ENCODE data around the gene SPATA13.

Gene SPATA13

DNA sequence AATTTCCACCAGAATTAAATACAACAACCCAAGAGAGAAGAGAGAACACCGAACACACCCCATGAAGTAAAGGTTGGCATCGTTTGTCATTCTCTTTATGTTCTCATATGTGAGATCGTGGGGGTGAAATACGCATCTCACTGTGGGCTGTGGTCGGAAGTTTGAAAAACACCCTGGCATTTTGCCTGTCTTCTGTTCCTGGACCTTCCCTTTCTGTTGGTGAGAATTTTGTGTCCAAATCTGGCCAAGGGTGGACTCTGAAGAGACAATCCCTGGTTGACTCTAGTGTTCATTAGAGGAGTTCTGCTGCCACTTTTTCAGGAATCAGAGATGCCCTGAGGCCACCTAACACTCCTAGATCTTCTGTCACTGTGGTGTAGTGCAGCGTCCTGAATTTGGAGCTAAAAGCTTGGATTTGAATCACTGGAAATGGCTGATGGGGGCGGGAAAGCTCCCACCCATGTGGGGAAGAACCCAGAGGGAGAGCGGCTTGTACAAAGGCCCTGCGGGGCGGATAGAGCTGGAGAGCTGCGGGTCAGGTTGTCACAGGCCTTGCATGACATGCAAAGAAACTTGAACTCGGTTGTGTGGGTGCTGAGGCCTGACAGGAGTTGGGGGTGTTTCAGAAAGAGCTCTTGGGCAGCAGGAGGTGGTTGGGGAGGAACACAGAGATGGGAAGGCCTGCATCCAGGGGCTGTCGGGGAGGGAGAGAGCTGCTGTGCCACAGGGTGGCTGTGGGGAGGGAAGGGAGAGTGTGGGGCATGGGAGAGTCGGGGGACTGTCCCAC, 11.1 kb upstream of the SPATA13 start:
- Mint-ChIP-seq H3K4me1 (ENCODE audit: low read depth) (no peaks in the 10 kb centered on the region), H3K4me3 (no peak overlapping the region), H3K36me3 (ENCODE audit: low read depth) (no peaks in the 10 kb centered on the region), H3K9me3 (no peaks in the 10 kb centered on the region), H3K27ac (no peak overlapping the region), H3K27me3 (peaks cover 4% of the 10 kb centered on the region)
- no peak for DNase-seq

DNA sequence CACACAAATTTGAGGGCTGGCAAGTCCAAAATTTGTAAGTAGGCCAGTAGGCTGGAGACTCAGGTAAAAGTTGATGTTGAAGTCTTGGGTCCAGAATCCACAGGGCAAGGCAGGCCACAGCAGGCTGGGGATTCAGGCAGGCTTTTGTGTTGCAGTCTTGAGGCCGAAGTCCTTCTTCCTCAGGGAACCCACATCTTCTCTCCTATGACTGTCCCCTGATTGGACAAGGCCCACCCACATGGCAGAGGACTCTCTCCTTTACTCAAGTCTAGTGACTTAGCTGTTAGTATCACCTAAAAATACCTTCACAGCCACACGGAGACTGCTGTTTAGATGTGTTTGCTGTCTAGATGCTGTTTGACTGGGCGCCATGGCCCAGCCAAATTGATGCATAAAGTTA, 9.9 kb upstream of the SPATA13 start:
- H3K27ac Mint-ChIP-seq, result no peak overlapping the region
- no peaks in the 10 kb centered on the region for H3K36me3 Mint-ChIP-seq (ENCODE audit: low read depth)
- no peak for DNase-seq
- no peak overlapping the region for H3K4me3 Mint-ChIP-seq
- H3K27me3 Mint-ChIP-seq, result peaks cover 4% of the 10 kb centered on the region
- no peaks in the 10 kb centered on the region for H3K9me3 Mint-ChIP-seq
- H3K4me1 Mint-ChIP-seq (ENCODE audit: low read depth), result no peaks in the 10 kb centered on the region

DNA sequence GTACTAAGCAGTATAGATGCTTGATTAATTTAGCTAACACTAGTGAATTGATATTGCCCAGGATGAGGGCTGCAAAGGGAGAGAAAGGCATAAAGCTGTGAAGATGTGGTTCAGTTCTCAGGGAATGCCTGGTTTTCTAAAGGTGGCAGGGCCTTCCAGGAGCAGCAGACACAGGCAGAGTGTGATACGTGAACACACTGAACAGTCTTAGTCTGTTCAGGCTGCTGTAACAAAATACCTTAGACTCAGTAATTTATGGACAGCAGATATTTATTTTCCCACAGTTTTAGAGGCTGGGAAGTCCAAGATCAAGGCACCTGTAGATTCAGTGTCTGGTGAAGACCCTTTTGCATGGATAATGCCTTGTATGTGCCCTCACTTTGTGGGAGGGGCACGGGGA, 8.7 kb upstream of the SPATA13 start:
- H3K27me3 Mint-ChIP-seq, result peaks cover 4% of the 10 kb centered on the region
- no peaks in the 10 kb centered on the region for H3K4me1 Mint-ChIP-seq (ENCODE audit: low read depth)
- H3K27ac Mint-ChIP-seq, result no peak overlapping the region
- no peaks in the 10 kb centered on the region for H3K36me3 Mint-ChIP-seq (ENCODE audit: low read depth)
- H3K9me3 Mint-ChIP-seq, result no peaks in the 10 kb centered on the region
- DNase-seq, result no peak
- no peak overlapping the region for H3K4me3 Mint-ChIP-seq

DNA sequence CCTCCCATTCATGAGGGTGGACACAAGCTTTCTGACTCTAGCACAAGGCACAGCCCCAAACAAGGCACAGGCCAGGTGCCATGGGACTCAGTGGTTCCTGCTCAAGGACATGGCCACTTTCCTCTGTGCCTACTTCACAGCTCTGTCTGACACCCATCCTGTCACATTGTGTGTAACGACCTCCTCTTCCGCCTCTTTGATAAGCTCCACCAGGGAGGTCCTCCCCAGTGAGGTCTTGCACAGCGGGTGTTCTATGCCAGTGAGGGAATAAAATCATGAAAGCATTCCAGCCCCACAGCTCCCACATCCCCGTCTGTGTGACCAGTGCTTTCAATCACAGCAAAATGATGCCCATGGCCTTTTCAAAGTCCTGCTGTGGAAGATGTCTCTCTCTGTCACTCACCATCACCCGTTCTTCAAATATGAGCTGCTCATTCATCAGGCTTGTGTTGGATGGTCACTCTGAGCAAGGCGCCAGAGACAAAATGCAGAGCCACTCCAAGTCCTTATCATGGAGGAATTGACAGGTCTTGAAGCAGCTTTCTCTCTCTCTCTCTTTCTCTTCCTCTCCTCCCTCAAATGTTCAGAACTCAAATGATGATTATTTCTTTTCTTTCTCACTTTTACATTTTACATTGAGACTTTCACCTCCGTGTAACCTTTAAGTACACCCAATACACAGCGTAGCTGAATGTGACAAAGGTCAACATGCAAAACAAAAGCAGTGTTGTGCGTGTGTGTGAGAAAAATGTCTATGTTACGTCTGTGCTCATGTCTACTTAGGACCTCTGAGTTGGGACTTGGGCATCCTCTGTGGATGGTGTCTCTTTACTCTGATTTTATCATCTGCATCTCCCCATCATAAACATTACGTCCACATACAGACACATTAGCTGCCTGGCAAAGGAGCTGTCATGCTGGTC, 8.0 kb upstream of the SPATA13 start:
- Mint-ChIP-seq H3K9me3 (no peaks in the 10 kb centered on the region), H3K4me1 (ENCODE audit: low read depth) (no peaks in the 10 kb centered on the region), H3K27me3 (peaks cover 4% of the 10 kb centered on the region), H3K4me3 (no peak overlapping the region), H3K27ac (no peak overlapping the region), H3K36me3 (ENCODE audit: low read depth) (no peaks in the 10 kb centered on the region)
- DNase-seq, result no peak

DNA sequence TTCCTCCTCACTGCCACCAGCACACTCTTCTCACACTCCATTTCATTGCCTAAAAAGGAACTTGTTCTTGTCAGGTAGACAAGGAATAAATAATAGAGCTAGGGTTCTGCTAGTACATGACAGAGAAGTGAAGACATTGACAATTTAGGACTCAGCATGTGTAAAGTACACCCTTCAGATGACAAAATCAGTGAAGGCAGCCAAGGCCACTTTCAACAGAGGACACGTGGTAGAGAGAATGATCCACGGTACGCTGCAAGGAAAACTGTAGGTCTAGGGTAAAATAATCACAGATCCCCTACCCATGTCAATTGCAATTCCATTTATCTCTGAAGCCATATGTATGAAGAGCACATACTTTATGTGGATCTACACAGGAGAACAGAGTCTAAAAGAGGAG, 7.2 kb upstream of the SPATA13 start:
- H3K4me1 Mint-ChIP-seq (ENCODE audit: low read depth), result no peaks in the 10 kb centered on the region

DNA sequence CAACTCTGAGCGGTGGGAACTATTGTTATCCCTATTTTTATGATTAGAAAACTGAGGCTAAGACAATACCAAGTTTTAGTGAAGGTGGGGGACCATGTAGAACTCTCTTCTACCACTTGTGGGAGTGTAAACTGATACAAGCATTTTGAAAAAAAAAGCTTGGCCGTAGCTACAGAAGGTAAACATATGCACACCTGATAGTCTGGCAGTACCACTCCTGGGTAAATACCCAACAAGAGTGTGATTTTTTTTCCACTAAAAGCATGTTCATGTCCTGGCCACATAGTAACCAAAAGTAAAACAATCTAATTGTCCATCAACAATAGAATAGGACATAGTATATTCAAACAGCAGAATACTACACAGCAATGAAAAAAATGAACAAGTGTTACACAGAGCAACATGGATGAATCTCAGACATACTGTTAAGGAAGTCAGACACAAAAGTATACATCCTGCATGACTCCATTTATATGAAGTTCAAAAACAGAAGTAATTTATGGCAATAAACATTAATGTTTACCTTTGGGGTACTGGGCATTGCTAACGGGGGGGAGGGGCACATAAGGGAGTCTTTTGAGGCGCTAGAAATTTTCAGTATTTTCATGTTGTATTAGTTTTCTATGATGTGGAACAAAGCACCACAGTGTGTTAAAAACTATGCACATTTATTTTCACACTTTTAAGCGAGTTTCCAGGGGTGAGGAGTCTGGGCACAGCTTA, 6.4 kb upstream of the SPATA13 start:
- no peak for DNase-seq
- Mint-ChIP-seq H3K4me3 (no peak overlapping the region), H3K9me3 (no peaks in the 10 kb centered on the region), H3K27ac (no peak overlapping the region), H3K27me3 (no peaks in the 10 kb centered on the region), H3K36me3 (ENCODE audit: low read depth) (no peaks in the 10 kb centered on the region), H3K4me1 (ENCODE audit: low read depth) (no peaks in the 10 kb centered on the region)

More for the DNA sequence above, 7.2 kb upstream of the SPATA13 start:
- H3K27me3 Mint-ChIP-seq, result peaks cover 2% of the 10 kb centered on the region
- no peaks in the 10 kb centered on the region for H3K36me3 Mint-ChIP-seq (ENCODE audit: low read depth)
- no peak overlapping the region for H3K27ac Mint-ChIP-seq
- H3K4me3 Mint-ChIP-seq, result no peak overlapping the region
- no peaks in the 10 kb centered on the region for H3K9me3 Mint-ChIP-seq
- DNase-seq, result no peak

DNA sequence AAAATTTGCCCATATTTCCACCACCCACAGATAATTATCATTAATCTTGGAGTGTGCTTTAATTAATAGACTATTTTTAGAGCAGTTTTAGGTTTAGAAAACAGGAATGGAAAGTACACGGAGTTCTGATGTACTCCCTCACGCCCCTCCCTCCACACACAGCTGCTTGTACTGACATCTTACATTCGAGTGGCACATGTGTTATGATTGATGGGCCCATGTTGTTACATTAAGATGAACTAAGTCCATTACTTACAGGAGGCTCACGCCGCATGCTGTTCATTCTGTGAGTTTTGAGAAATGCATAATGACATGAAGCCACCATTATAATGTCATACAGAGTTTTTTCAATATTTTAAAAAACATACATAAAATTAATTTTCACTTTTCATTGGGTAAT, 1.2 kb upstream of the SPATA13 start:
- H3K4me1 Mint-ChIP-seq (ENCODE audit: low read depth), result peaks cover 18% of the 10 kb centered on the region
- DNase-seq, result no peak
- peaks cover 3% of the 10 kb centered on the region for H3K36me3 Mint-ChIP-seq (ENCODE audit: low read depth)
- H3K27me3 Mint-ChIP-seq, result peaks cover 11% of the 10 kb centered on the region
- H3K9me3 Mint-ChIP-seq, result no peaks in the 10 kb centered on the region
- no peak overlapping the region for H3K4me3 Mint-ChIP-seq
- H3K27ac Mint-ChIP-seq, result no peak overlapping the region

DNA sequence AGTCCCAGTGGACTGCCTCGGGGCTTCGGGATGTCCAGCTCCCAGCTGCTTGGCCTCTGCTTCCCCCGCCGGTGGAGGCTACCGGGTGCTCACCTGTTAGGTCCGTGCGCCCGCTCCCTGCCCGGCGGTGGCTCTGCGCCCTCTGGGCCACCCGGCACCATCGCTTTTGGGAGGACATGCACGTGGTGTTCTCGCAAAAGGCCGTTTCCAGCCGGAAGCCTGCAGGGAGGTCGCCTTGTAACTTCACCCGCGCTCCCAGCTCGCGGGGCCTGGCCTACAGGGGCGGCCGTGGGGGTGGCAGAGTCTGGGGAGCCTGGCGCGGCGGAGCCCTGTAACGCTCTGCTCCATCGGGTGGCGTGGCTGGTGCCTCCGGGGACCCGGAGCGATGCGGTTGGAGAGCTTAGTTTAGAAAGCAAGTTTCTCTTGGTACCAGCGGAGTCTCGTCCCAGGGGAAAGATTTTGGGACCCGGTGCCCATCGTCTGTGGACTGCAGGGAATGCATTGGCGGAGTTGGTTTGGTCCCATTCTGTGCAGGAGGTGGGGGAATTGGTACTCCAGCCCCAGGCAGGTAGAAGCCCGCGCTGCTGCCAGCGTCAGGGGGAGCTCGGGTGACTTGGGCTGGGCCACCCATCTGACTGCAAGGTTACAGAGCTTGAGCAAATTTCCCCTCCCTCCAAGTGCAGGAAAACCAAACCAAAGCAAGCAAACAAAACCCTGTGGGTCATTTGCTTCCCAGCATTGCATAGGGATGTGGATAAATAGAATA, 673 bp downstream of the SPATA13 start:
- DNase-seq, result peak; percentile 75
- peak overlapping the region; percentile 87 for H3K4me3 Mint-ChIP-seq
- peak overlapping the region; percentile 47 for H3K27ac Mint-ChIP-seq

DNA sequence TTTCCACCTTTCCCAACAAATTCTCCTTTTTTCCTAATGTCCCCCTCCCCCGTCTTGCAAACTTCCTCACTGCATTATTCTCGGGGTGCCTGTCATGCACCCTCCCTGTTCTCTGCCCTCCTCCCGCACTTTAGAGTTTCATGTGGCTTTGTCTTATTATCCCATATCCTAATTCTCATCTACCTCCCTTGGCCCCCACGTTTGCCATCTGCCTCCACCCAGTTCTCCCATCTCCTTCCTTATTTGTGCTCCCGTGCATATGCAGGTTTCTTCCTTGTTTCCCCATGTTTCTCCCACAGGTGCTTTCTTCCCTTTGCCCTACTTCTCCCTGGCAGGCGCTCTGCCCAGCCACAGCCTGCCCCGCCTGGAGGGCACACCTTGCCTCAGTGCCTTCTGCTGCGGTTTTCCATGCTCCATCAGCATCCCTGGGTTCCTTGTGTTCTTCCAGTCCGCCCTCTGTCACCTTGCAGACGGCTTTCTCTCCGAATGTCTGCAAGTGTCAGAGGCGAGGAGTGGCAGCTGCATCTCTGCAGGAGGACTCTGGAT, 1.5 kb downstream of the SPATA13 start:
- no peak for DNase-seq
- Mint-ChIP-seq H3K27ac (peak overlapping the region; percentile 47), H3K36me3 (ENCODE audit: low read depth) (peaks cover 26% of the 10 kb centered on the region), H3K9me3 (no peaks in the 10 kb centered on the region), H3K4me3 (peak overlapping the region; percentile 87), H3K4me1 (ENCODE audit: low read depth) (peaks cover 24% of the 10 kb centered on the region), H3K27me3 (peaks cover 11% of the 10 kb centered on the region)

More for the DNA sequence above, 673 bp downstream of the SPATA13 start:
- H3K4me1 Mint-ChIP-seq (ENCODE audit: low read depth), result peaks cover 22% of the 10 kb centered on the region
- no peaks in the 10 kb centered on the region for H3K9me3 Mint-ChIP-seq
- H3K36me3 Mint-ChIP-seq (ENCODE audit: low read depth), result peaks cover 19% of the 10 kb centered on the region
- peaks cover 11% of the 10 kb centered on the region for H3K27me3 Mint-ChIP-seq

DNA sequence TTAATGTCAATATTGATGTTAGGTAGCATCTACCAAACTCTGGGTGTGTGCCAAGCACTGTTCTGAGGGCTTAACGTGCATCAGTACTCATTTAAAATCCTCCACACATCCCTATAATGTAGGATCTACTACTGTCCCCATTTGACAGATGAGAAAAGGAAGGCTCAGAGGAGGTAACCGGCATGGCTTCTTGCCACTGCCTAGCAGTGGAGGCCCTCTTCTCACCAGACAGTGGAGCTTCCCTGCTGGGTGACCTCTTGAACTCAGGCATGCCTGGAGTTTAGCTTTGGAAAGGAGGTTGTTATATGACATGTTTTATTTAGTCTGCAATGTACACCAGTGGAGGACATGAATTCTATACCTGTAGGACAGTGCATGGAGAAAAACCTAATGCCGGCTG, 2.1 kb downstream of the SPATA13 start:
- peaks cover 32% of the 10 kb centered on the region for H3K36me3 Mint-ChIP-seq (ENCODE audit: low read depth)
- peak overlapping the region; percentile 87 for H3K4me3 Mint-ChIP-seq
- H3K9me3 Mint-ChIP-seq, result no peaks in the 10 kb centered on the region
- DNase-seq, result no peak
- peaks cover 11% of the 10 kb centered on the region for H3K27me3 Mint-ChIP-seq
- peaks cover 29% of the 10 kb centered on the region for H3K4me1 Mint-ChIP-seq (ENCODE audit: low read depth)
- H3K27ac Mint-ChIP-seq, result no peak overlapping the region

DNA sequence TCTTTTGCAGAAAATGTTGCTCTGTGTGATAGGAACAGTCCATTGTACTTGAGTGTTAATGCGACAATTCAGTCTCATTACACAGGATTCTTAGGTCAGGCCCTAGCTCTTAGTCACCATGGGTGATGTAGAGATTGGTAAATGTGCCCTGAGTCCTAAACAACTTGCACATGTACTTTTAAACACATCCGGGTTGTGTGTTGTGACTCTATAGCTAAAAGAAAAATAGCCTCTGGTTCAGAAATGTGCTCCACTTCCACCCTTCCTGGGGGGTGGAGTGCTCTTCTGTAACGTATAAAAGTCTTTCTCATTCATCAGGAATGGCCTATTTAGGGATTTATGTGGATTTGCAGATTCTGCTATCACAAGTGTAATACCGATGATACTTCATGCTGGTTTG, 5.2 kb downstream of the SPATA13 start:
- H3K4me3 Mint-ChIP-seq, result no peak overlapping the region
- peaks cover 51% of the 10 kb centered on the region for H3K4me1 Mint-ChIP-seq (ENCODE audit: low read depth)
- peaks cover 37% of the 10 kb centered on the region for H3K36me3 Mint-ChIP-seq (ENCODE audit: low read depth)
- H3K9me3 Mint-ChIP-seq, result no peaks in the 10 kb centered on the region
- DNase-seq, result no peak
- H3K27ac Mint-ChIP-seq, result no peak overlapping the region
- peaks cover 11% of the 10 kb centered on the region for H3K27me3 Mint-ChIP-seq

DNA sequence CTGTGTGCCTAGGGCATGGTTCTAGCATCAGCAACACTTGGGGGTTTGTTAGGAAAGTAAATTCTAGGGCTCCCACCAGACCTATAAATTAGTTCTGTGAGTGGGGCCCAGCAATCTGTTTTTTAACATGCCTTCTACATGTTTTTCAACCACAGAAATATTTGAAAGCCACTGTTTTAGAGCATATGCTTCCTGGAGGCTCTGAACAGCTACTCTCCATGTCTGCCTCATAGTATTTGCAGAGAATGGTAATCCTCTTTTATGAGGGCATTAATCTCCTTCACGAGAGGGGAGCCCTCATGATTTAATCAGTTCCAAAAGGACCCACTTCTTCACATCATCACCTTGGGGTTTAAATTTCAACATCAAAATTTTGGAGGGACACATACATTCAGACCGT, 6.0 kb downstream of the SPATA13 start:
- no peak for DNase-seq
- H3K27me3 Mint-ChIP-seq, result peaks cover 11% of the 10 kb centered on the region
- H3K9me3 Mint-ChIP-seq, result no peaks in the 10 kb centered on the region
- no peak overlapping the region for H3K4me3 Mint-ChIP-seq
- H3K4me1 Mint-ChIP-seq (ENCODE audit: low read depth), result peaks cover 48% of the 10 kb centered on the region
- no peak overlapping the region for H3K27ac Mint-ChIP-seq
- peaks cover 40% of the 10 kb centered on the region for H3K36me3 Mint-ChIP-seq (ENCODE audit: low read depth)

DNA sequence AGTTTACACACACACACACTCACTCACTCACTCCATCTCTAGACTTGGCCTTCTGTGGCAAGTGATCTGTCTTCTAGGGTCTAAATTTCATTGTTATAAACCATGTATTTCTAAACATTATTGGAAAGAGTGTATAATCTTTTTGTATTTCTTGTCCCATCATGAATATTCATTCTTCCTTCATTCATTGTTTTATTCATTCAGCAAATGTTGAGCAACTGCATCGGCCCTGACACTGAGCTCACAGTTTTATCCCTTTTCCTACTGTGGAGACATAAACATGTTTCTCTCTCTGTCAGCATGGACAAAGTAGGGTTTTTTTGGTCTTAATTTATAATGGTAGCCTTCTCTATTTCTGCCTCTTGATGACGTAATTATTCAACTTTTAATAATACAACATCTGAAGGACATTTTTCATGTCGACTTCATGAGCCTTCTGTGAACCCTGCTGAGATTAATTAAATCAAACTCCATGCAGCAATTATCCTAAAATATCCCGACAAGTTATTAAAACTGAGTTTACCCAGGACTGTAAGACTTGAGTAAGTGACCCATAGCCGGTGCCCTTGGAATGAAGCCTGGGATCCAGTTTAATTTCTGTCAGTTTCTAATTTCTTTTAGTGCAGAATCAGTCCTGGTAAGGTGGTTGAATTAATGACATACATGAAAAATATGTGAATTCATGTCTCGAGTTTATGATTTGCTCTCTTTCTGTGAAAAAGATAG, 7.3 kb downstream of the SPATA13 start:
- Mint-ChIP-seq H3K4me1 (ENCODE audit: low read depth) (peaks cover 39% of the 10 kb centered on the region), H3K9me3 (no peaks in the 10 kb centered on the region), H3K36me3 (ENCODE audit: low read depth) (peaks cover 51% of the 10 kb centered on the region), H3K4me3 (no peak overlapping the region), H3K27ac (peak overlapping the region; percentile 47), H3K27me3 (no peaks in the 10 kb centered on the region)
- DNase-seq, result no peak

Measured in activated T-cell treated with anti-CD3 and anti-CD28 coated beads, Interleukin-2, amount 50 U/mL, for 24 hours (primary cell).